Measurements from ENCODE around the gene C19orf81. TPM values are rescaled to one million over a fixed set of nuclear protein-coding genes. Genes with fewer than 3 reads are reported as not detected.

The C19orf81 gene
- total and polyA plus RNA-seq, 9 of the 15 experiments (the other 6 are each of a cell fraction or from before 2014, with no cell fraction given) = 2.5 to 42.9 (median 33.0) TPM; not detected in 4

- Histone ChIP-seq H3K9me3 (replicated peaks; ENCODE audit: control insufficient read depth, insufficient read depth, low read depth, low read length) (no peaks in the 10 kb centered on the region), H3K4me3 (no peak overlapping the region), H3K79me2 (ENCODE audit: control insufficient read depth, insufficient read depth, low read length) (no peaks in the 10 kb centered on the region), H3K27ac (ENCODE audit: extremely low read depth, low read depth, low read length) (no peak overlapping the region), H3K9ac (ENCODE audit: insufficient read depth in 1 of 2, low read depth in 2 of 2, low read length in 2 of 2) (no peak overlapping the region), H4K20me1 (replicated peaks; ENCODE audit: control insufficient read depth, insufficient read depth, low read length) (peaks cover 16% of the 10 kb centered on the region), H3K4me2 (ENCODE audit: insufficient read depth, low read length) (no peak overlapping the region), H3K9me1 (ENCODE audit: control insufficient read depth, insufficient read depth, low read length) (no peaks in the 10 kb centered on the region), H3K36me3 (ENCODE audit: control insufficient read depth, insufficient read depth, low read length) (no peaks in the 10 kb centered on the region), H3K27me3 (ENCODE audit: control insufficient read depth in 2 of 2, insufficient read depth in 2 of 2, low read length in 2 of 2) (peaks cover 8 to 48% of the 10 kb centered on the region in 2 experiments; a peak in 4 of 5 replicates), H3K4me1 (replicated peaks in 1 of 2; ENCODE audit: control insufficient read depth in 2 of 2, insufficient read depth in 2 of 2, low read length in 2 of 2) (peaks cover 0 to 24% of the 10 kb centered on the region in 2 experiments; a peak in 2 of 5 replicates), H2AFZ (ENCODE audit: low read depth, low read length) (no peak overlapping the region)
- ChIA-PET CTCF (ENCODE audit: low intra/inter-chr PET ratio) (no interaction called here), POLR2A (no interaction called here)
- intact Hi-C loops (cut with micrococcal nuclease) (no loop called here), in situ Hi-C loops (cut with MboI) (no loop called here)
- BruUV-seq (replicated peaks) = no TSS peak
- no peak for FAIRE-seq
- no peak for ATAC-seq
- TF ChIP-seq IRF2 (CRISPR knock-in tag; IDR thresholded peaks at IDR 0.05) = 0 out of 2 replicates have a peak, but pooled peaks have one; percentile 23
- no peak for TF ChIP-seq ETV1 (tag; conservative IDR thresholded peaks at IDR 0.05; ENCODE audit: low read depth)
- WGBS (ENCODE audit: insufficient coverage, low coverage, missing lambda C conversion rate) = 3% methylated on average over 16 of the region's 23 CpGs
- DNase-seq (ENCODE audit: extremely low read depth in 1 of 4, low spot score in 3 of 4) = no peak
These were observed 44.1 kb downstream of the C19orf81 start for GRCh38 chr19:50693064-50693975.

GRCh38 chr19:50694815-50695145 is 45.5 kb downstream of the C19orf81 start:
- ChIA-PET CTCF (ENCODE audit: low intra/inter-chr PET ratio) (no interaction called here), POLR2A (no interaction called here)
- WGBS (ENCODE audit: insufficient coverage, low coverage, missing lambda C conversion rate) = 0% methylated on average over 2 of the region's 51 CpGs
- FAIRE-seq (no peak), DNase-seq (ENCODE audit: extremely low read depth in 1 of 4, low spot score in 3 of 4) (no peak), ATAC-seq (no peak)
- no peaks in the 10 kb centered on the region for H3K79me2 ChIP-seq (ENCODE audit: control insufficient read depth, insufficient read depth, low read length)
- H3K4me1 ChIP-seq (replicated peaks in 1 of 2; ENCODE audit: control insufficient read depth in 2 of 2, insufficient read depth in 2 of 2, low read length in 2 of 2) = peaks cover 0 to 24% of the 10 kb centered on the region in 2 experiments; a peak in 2 of 5 replicates
- peaks cover 6 to 55% of the 10 kb centered on the region in 2 experiments; a peak in 4 of 5 replicates for H3K27me3 ChIP-seq (ENCODE audit: control insufficient read depth in 2 of 2, insufficient read depth in 2 of 2, low read length in 2 of 2)
- intact Hi-C loops (cut with micrococcal nuclease) (no loop called here), in situ Hi-C loops (cut with MboI) (no loop called here)
- no peak overlapping the region for H3K9ac ChIP-seq (ENCODE audit: insufficient read depth in 1 of 2, low read depth in 2 of 2, low read length in 2 of 2)
- no peaks in the 10 kb centered on the region for H3K36me3 ChIP-seq (ENCODE audit: control insufficient read depth, insufficient read depth, low read length)
- no peak overlapping the region for H3K27ac ChIP-seq (ENCODE audit: extremely low read depth, low read depth, low read length)
- peaks cover 22% of the 10 kb centered on the region for H4K20me1 ChIP-seq (replicated peaks; ENCODE audit: control insufficient read depth, insufficient read depth, low read length)
- no peaks in the 10 kb centered on the region for H3K9me1 ChIP-seq (ENCODE audit: control insufficient read depth, insufficient read depth, low read length)
- no TSS peak for BruUV-seq (replicated peaks)
- no peaks in the 10 kb centered on the region for H3K9me3 ChIP-seq (replicated peaks; ENCODE audit: control insufficient read depth, insufficient read depth, low read depth, low read length)
- H3K4me3 ChIP-seq = no peak overlapping the region
- no peak overlapping the region for H2AFZ ChIP-seq (ENCODE audit: low read depth, low read length)
- no peak overlapping the region for H3K4me2 ChIP-seq (ENCODE audit: insufficient read depth, low read length)
- no peak for TF ChIP-seq AFF4 (CRISPR knock-in tag; IDR thresholded peaks at IDR 0.05)
- no peak for TF ChIP-seq ZNF133 (CRISPR knock-in tag; IDR thresholded peaks at IDR 0.05)

Data from K562 (cell line).